ENCODE results near the gene DSP.

The DSP gene

GRCh38 chr6:7562769-7563168 is 21.3 kb downstream of the DSP start:
- H3K4me3 ChIP-seq (replicated peaks in 1 of 2; ENCODE audit: low read depth in 2 of 2, low read length in 2 of 2): no peak overlapping the region
- TF ChIP-seq CTCF (IDR thresholded peaks at IDR 0.05; ENCODE audit: low read depth, low read length): no peak
- no peak for DNase-seq (ENCODE audit: low read depth in 2 of 2)

GRCh38 chr6:7566107-7566506 is 24.6 kb downstream of the DSP start:
- TF ChIP-seq CTCF (IDR thresholded peaks at IDR 0.05; ENCODE audit: low read depth, low read length): no peak

GRCh38 chr6:7566617-7567173 is 25.2 kb downstream of the DSP start:
- no peak for TF ChIP-seq CTCF (IDR thresholded peaks at IDR 0.05; ENCODE audit: low read depth, low read length)
- H3K4me3 ChIP-seq (replicated peaks in 1 of 2; ENCODE audit: low read depth in 2 of 2, low read length in 2 of 2): no peak overlapping the region
- no peak for DNase-seq (ENCODE audit: low read depth in 2 of 2)

More at GRCh38 chr6:7566107-7566506, 24.6 kb downstream of the DSP start:
- DNase-seq (ENCODE audit: low read depth in 2 of 2): peak in 1 of 2 donors; percentile 55
- H3K4me3 ChIP-seq (replicated peaks in 1 of 2; ENCODE audit: low read depth in 2 of 2, low read length in 2 of 2): no peak overlapping the region

- no peak overlapping the region for H3K4me3 ChIP-seq (replicated peaks in 1 of 2; ENCODE audit: low read depth in 2 of 2, low read length in 2 of 2)
- no peak for TF ChIP-seq CTCF (IDR thresholded peaks at IDR 0.05; ENCODE audit: low read depth, low read length)
- DNase-seq (ENCODE audit: low read depth in 2 of 2): peak; percentile 84
Measured at GRCh38 chr6:7568021-7568420, 26.6 kb downstream of the DSP start.

GRCh38 chr6:7569082-7569481 is 27.6 kb downstream of the DSP start:
- TF ChIP-seq CTCF (IDR thresholded peaks at IDR 0.05; ENCODE audit: low read depth, low read length): no peak
- no peak overlapping the region for H3K4me3 ChIP-seq (replicated peaks in 1 of 2; ENCODE audit: low read depth in 2 of 2, low read length in 2 of 2)
- DNase-seq (ENCODE audit: low read depth in 2 of 2): no peak

GRCh38 chr6:7572213-7572943 is 30.9 kb downstream of the DSP start:
- no peak for TF ChIP-seq CTCF (IDR thresholded peaks at IDR 0.05; ENCODE audit: low read depth, low read length)
- H3K4me3 ChIP-seq (replicated peaks in 1 of 2; ENCODE audit: low read depth in 2 of 2, low read length in 2 of 2): no peak overlapping the region
- no peak for DNase-seq (ENCODE audit: low read depth in 2 of 2)

Measured in cardiac fibroblast (primary cell).